GM21381 (cell line): ENCODE results near the gene NATD1.
"Not testable (repeated sequence)": the region's sequence is repeated elsewhere in the genome, so short reads cannot be mapped to it uniquely, and the experiment has no call there.

ENCODE experiments used
- ATAC-seq: cut with Tn5 transposase; IDR thresholded peaks from one replicate; pipeline ENCODE4 v1.9.1; 2021; ENCODE audit warnings: mild to moderate bottlenecking, moderate library complexity; ENCODE audit not compliant: unreplicated experiment

The NATD1 gene

DNA sequence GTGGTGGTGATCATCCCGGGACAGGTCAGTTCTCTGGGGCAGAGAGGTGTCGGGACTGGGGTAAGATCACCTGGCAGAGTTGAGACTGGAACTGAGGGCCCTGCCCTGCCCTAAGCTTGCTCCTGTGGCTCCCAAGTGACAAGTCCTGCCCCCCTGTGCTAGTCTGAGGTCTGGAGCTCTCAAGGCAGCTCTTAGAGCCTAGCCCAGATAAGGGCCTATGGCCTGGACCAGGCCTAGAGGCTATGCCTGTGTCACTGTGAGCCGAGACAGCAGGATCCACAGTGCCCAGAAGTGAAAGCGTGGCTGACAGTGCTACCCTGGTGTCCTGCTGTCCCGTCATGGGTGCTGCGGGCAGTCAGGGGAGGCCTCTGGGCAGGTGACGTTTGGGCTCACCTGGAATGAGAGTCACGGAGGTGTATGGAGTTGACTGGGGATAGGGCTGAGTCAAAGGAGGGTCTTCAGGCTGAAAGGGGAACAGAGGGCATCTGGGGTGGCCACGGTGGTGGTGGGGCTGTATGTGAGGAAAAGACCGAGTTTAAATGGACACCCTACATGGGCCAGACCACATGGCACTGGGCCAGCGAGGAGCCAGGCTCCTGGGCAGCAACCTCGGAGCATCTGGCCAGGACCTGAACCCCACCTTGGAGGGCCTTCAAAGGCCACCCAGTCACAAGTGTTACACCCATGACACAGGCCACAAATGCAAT lies 5.5 kb downstream of the NATD1 start:
- ATAC-seq, result no peak

DNA sequence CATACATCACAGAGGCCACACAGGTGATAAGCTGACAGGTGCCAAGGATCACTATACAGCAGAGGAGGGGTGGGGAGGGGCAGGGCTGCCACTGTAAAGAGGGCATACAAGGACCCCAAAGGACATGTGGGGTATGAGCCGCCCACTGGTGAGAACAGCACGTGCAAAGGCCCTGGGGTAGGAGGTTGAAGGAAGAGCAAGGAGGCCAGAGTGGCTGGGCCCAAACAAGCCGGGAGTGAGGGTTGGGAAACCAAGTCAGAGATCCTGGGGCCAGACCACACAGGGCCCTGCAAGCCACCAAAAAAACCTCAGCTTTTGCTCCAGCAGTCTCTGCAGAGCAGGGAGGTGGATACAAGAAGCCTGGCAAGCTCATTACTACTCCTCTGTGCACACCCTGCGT lies 6.5 kb downstream of the NATD1 start:
- ATAC-seq, result no peak

DNA sequence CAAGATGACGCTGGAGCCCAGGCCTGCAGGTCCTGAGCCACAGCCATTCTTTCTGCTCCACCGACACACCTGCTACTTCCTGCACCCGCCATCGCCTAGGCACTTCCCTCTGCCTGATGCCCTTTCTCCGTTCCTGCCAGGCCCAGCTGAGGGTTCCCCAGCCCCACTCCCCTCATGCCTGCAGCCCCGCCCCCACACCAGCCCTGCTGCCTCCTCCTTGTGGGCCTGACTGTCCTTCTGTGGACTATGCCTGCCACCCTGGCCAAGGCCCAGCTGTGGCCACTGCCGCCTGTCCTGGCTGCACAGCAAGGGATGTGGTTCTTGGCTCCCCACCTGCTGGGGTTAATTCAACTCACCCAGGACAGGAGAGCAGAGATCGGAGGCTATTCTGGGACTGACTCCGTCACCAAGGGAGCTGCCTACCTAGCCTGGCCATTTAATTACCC lies 7.5 kb downstream of the NATD1 start:
- ATAC-seq, result no peak

DNA sequence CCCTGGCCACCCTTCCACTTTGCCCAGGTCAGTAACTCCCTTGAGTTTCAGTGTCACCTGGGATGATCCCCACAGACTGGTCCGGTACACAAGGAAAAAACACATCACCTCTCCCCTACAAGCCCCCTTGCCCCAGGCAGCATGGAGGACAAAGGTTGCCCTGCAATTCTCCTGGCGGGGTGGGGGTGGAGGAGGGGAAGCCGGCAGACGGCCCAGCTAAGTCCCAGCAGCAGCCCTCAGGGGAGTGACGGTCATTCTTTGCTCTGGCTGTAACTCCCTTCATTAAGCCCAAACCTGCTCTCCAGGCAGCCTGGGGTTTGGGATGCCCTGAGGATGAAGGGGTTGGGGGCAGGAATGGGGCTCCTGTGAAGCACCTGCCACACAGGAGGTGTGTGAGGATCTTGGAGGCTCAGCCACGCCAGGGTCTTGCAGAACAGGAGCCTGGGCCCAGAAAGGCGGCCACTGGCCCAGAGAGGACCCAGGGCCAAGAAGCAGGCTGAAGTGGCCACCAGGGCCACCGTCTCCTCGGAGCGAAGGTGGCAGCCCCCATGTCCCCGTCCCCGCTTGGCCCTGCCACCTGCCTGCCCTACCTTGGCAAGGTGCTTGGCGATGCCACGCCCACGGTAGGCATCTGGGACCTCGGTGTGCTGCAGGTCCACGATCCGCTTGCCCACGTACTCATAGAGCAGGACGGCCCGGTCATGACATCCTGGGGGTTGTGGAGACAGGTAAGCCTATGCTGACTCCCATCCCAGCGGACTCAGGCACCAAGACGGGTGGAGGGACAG lies 9.5 kb downstream of the NATD1 start:
- no peak for ATAC-seq

DNA sequence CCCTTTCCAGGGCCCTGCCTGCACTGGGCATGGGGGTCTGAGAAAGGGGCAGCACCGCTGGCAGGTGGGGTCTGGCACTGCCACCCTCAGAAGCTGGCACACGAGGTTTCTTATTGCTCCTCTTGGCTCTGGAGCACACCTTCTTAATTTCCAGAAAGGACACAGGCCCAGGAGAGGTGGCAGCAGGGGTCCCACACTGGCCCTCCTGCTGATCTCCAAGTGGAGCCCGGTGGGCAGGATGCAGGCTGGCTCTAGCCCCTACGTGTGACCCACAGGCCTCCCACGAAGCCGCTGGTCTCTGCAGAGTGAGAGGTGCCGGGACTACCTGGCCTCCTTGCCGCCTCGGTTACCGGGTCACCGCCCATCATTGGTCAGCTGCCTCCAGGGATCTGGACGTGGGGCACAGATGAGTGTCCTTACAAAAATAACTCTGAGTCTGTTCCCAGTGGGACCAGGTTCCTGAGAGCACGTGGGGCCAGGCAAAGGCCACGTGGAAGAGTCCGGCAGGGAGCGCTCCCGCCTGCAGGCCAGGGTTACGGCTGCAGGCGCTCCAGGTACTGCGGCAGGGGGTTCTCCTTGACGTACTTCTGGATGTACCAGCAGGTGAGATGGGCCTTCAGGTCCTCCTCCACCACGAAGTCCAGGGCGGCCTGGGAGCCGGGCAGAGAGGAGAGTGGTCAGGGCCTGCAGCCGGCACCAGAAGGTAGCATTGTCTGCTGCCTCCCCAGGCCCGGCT lies 10.3 kb downstream of the NATD1 start:
- ATAC-seq, result no peak

DNA sequence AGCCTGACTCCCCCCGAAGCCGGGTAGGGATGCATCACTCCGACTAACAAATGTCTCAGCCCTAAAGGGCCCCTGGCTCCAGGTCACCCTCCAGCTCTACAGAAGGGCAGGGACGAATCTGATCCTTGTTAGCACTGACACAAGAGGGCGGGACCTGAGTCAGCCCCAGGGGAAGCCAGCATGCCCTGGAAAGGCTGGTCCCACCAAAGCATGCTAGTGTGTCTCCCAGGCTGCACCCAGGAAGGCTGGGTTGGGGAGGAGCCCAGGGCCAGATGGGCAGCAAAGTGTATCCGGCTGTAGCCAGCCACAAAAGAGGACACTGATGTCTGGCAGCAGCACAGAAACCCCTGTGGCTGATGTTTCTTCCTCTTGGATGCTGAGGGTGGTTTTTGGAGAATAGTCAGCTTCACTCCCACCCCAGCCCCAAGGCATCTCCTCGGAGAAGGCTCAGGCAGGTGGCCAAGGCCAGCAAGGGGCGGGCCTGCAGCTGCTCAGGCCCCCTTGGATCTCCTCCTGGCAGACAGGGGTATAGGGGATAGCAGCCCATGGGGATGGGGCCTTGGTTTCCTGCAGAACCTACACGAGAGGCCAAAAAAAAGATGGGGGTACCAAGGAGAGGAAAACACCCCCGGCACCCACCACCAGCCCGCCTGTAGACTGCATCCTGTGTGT lies 11.0 kb downstream of the NATD1 start:
- no peak for ATAC-seq

DNA sequence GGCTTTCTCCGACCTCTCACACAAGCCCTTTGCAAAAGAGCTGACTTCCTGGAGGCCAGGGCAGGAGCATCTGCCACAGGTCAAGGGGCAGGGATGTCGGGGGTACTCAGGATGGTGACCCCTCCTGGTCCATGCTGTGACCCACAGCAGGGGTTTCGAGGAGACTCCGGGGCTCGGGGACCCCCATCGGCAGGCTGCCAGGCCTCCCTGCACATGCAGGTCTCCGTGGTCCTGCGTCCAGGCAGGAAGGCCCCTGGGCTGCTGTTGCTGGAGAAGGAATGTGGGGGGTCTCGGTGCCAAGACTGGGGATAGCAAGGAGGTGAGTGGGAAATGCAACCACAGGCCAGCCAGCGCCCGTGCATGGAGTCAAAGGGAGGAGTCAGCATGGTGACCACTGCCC lies 11.6 kb downstream of the NATD1 start:
- ATAC-seq, result no peak

DNA sequence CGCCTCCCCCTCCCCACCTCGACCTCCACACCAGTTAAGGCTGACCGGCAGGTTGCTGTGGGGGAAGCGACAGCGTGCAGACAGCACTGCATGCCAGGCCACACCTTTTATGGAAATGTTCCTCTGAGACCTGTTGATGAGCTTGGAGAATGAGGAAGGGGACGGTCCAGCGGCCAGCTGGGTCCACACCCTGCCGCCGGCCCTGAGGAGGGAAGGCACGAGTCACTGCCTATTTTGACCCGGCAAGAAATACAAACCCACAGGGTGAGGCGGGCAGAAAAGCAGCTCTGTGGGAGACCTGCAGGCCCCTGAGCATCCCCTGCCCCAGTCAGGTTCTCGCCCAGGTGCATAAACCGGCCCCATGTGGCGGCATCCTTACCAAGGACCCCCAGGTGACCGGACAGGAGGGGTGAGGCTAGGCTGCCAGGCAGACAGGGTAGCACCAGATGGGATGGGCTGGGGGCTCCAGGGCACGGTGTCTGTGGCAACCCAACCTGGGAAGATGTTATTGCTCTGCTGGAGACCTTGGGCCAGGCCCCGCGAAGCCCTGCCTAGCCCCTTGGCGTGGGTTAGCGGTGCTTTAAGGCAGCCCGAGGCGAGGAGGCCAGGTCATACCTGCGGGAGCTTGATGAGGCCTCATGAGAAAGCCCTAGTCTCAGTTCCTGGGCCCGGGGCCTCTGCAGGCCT lies 12.7 kb downstream of the NATD1 start:
- ATAC-seq, result no peak

DNA sequence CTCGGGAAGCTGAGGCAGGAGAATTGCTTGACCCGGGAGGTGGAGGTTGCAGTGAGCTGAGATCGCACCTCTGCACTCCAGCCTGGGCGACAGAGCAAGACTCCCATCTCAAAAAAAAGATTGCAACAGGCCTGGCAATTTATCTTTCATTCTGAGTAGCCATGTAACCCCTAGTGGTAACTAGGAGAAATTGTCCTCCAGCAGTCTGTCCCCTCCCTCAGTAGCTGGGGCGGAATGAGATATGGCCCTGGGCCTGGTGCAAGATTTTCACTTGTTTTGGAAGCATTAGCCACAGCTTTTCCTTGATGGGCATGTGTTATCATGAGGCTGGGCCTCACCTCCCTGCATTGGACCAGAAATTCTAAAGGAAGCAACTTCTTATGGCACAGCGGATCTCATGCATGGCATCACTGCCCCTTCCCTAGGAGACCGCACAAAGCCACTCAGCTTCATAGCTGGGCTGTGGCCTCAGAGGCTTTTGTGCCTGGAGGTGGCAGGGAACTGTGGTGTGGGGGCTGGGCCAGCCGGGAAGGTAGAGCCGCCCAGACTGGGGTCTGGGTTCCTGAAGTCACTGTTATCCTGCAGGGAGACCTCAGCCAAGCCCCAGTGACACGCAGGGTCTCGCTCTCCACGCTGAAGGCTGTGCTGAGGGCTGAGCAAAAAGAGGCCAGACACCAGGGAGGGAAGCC lies 13.4 kb downstream of the NATD1 start:
- no peak for ATAC-seq

DNA sequence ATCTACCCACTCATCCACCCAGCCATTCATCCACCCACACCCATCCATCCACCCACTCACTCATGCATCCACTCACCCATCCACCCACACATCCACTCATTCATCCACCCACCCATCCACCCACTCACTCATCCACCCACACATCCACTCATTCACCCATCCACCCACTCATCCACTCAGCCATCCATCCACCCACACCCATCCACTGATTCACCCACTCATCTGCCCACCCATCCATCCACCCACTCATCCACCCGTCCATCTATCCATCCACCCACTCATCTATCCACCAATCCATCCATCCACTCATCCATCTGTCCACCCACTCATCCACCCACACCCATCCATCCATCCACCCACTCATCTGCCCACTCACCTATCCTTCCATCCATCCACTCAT lies 17.3 kb downstream of the NATD1 start:
- no peak for ATAC-seq

DNA sequence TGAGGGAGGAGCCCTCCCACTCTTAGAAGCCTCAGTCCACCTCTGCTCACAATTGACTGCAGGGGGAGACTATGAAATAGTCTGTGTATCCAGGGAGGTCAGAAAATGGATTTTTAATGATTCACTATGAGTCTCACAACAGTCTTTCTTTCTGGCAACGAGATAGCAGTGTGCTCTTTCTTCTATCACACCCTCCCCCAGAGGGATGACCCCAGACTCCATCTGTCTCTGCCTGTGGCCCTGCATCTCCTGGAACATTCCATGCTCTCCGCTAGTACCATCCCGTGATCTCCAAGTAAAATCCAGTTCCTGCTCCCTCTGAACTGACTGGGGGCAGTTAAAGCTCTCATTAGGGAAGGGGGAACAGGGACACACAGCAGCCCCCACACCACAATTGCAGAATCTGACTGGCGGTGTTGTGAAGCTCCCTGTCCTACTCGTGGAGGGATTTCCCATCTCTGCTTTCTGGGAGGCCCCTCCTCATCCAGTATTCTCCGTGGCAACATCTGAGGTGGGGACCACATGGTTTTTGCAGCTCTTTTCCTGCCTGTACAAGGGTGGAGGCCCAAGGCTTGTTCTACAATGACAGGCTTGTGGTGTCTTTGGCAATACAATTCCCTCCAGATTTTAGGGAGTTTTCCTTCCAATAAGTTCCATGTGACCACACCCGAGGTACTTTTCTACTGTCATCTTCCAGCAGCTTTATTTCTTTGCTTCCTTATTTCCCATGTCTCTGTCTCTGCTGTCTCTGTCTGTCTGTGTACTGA lies 19.4 kb downstream of the NATD1 start:
- no peak for ATAC-seq

DNA sequence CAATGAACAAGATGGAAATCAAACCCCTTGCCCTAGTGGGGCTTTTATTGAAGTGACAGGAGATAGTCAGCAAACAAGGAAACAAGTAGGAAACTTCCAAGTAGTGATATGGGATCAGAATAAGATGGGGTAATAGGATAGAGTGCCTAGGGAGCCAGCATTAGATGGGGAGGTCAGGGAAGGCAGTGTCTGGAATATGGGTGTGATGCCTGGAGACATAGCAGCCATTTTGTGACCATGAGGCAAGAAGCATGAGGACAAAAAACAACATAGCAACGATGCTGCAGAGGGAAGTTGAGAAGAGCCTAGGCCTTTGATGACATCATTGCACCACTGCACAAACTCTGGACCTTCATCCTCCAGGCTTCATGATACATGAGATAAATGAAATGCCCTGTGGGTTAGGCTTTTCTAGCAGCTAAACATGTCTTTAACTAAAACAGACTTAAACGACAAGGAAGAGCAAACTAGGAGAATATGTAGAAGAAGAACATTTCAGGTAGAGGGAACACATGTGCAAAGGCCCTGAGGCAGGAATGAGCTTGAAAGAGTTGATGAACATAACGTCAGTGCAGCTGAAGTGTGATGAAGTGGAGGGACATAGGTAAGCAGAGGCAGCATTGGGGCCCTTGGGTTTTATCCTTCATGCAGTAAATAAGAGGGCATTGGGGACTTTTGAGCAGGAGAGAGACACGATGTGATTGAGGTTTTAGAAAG lies 21.0 kb downstream of the NATD1 start:
- ATAC-seq, result no peak

DNA sequence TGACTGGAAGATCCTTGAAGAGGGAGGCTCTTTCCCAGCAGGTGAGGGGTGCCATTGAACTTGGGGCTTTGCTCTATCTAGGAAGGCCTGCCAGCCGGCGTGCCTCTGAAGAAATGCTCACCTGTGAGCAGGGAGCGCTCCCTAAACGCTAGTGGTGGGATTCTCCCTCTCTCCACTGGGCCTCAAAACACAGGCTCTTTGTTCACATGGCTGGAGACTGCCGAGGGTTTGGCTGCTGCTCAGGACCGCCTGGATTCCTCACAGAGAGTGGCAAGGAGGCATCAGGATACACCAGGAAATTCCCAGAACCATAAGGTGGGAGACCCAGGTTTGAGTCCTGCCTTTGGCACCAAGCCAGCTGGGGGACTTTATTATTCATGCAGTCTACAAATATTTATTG lies 21.7 kb downstream of the NATD1 start:
- no peak for ATAC-seq

DNA sequence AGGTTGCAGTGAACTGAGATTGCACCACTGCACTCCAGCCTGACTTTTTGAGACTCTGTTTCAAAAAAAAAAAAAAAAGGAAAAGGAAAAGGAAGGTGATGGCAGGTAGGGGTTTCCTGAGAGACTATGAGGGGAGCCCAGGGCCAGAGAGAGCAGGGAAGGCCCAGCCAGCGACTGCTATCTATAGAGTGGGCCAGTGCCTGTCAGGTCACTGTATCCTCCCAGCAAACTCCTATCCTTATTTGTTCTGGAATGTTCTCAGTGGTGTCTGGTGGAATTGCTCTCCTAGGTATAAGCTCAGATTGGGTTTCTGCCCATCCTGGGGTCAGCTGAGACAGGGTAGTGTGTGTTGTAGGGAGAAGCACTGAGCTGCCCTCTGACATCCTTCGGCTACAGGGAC lies 24.4 kb downstream of the NATD1 start:
- ATAC-seq, result no peak

DNA sequence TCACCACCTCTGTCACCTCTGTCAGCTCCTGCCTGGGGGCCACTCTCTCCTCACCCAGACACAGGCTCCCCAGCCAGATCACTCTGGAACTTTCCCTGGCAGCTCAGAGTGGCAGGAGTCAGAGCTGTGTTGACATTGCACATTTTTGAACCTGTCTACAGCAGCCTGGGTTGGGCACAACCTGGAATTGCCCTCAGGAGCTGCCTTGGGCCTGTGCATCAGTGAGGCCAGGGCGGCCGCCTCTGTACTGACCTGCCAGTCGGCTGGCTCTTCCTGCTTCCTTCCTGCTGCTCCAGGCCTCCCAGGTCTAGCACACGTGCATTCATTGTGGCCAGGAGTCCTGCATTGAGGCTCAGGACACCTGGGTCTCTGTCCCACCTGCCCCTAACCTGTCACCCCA lies 25.1 kb downstream of the NATD1 start:
- no peak for ATAC-seq

DNA sequence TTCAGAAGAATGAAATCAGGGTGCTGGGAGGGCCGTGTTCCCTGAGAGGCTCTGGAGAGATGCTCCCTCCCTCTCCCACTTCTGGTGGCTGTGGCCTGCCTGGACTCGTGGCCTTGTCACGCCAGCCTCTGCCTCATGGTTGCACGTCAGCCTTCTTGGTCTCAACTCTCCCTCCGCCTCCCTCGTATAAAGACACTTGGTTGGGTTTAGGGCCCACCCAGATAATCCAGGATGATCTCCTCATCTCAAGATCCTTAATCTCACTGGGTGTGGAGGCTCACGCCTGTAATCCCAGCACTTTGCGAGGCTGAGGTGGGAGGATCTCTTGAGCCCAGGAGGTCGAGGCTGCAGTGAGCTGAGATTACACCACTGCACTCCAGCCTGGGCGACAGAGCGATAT lies 25.9 kb downstream of the NATD1 start:
- not testable (repeated sequence) for ATAC-seq

DNA sequence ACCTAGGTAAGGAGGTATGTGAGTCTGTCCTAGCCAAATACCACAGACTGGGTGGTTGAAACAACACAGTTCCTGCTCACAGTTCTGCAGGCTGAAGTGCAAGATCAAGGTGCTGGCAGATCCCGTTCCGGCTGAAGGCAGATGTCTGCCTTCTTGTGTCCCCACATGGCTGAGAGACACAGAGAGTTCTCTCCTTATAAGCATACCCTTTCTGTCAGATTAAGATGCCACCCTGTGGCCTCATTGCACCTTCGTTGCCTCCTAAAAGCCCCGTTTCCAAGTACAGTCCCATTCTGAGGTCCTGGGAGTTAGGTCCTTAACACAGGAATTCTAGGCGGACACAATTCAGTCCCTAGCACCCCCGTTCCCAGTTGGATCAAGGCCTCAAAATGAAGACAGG lies 30.1 kb downstream of the NATD1 start:
- ATAC-seq, result no peak

DNA sequence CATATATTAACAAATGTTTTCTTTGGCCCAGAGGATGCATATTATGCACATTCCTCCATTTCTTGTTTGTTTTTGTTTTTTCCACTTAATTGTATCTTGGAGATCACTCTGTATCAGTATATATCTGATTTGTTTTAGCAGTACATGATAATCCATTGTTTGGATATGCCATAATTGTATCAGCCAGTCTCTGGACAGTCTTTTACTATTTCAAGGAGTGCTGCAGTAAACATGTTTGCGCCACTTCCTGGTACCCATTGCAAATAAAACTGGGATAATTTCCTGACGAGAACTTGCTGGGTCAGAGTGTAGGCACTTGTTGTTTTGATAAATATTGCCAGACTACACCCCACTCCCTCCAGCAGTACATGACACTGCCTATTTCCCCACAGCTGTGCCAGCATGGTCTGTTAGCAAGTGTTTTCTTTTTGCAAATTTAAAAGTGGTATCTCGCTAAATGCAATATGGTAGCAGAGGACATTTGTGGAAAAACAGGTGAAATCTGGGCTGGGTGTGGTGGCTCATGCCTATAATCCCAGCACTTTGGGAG lies 34.3 kb downstream of the NATD1 start:
- no peak for ATAC-seq
